T follicular helper cell (primary cell): ENCODE measurements around the gene ATP11C.
"Not testable (repeated sequence)": the region's sequence is repeated elsewhere in the genome, so short reads cannot be mapped to it uniquely, and the experiment has no call there.

Experiments used
- DNase-seq: peaks from one replicate; pipeline ENCODE4 v3.0.0-alpha.2; 2020; ENCODE audit warnings: low read depth

Gene ATP11C

DNA sequence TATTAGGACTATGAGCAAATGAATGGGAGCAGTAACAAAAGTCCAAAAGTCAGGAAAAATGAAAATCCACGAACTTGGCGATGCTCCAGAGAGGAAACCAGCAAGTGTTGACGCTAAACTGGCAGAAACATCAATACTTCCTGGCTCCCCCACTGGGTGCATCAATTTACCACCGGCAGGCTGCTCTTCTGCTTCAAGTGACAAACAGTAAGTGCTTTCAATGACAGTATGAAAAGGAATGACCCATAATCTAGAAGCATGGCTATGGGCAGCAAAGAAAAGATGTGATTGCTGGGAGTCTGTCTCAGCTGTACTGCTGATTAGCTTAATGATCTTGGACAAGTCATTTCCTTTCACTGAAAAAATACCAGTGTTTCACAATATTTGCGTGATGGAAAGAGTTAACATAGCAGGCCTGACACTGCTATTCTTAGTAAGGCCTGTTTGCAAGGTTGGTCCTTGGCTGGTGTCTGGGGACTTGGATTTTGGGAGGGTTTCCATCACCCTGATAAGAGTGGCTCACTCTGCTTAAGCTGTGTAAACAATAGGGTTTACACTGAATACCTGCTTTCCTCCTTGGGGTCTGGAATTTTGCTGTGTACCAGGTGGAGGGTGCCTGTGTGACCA, 8.7 kb downstream of the ATP11C start:
- DNase-seq = no peak

DNA sequence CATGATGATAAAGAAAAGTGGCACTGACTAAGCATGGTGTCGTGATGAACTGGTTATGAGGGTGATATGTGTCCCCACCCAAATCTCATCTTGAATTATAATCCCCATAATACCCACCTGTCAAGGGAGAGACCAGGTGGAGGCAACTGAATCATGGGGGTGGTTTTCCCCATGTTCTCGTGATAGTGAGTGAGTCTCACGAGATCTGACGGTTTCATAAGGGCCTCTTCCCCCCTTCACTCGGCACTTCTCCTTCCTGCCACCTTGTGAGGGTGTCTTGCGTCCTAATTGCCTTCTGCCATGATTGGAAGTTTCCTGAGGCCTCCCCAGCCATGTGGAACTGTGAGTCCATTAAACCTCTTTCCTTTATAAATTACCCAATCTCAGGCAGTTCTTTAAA, 11.7 kb downstream of the ATP11C start:
- DNase-seq = not testable (repeated sequence)

DNA sequence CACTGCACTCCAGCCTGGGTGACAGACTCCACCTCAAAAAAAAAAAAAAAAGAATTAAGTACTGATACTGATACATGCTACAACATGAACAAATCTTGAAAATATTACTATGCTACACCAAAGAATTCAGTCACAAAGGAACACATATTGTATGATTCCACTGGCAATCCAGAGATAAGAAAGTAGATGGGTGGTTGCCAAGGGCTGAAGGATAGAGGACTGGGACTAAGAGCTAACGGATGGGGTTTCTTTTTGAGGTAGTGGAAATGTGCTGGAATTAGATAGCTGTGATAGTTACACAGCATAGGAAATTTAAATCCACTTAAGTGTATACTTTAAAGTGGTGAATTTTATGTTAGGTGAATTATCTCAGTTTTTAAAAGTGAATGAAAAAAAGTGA, 12.5 kb downstream of the ATP11C start:
- no peak for DNase-seq

DNA sequence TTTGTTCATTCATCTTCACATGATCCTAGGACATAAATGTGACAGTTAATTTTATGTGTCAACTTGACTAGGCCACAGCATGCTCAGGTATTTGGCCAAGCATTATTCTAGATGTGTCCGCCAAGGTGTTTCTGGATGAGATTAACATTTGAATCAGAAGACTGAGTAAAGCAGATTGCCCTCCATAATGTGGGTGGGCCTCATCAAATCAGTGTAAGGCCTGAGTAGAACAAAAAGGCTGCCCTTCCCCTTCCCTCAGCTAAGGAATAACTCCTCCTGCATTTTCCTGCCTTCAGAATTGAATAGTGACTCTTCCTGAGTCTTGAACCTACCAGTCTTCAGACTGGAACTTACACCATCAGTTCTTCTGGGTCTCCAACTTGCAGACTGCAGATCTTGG, 18.4 kb downstream of the ATP11C start:
- no peak for DNase-seq

DNA sequence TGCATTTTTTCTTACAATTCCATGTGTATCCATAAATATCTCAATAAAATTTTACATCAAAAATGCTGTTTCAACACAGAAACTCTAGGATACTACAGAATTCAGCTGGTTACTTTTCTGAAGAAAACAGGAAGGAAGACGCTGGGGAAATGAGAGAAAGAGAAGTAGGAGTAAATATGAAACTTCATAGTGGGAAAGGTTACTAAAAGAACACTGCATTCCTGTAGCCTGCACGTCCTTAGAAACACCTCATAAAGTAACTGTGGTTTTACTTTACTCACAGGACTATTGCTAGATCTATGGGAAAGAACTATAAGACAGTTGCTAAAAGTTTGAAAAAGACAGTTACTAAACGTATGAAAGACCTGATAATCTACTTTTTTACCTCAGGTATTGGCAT, 23.1 kb downstream of the ATP11C start:
- DNase-seq = no peak

DNA sequence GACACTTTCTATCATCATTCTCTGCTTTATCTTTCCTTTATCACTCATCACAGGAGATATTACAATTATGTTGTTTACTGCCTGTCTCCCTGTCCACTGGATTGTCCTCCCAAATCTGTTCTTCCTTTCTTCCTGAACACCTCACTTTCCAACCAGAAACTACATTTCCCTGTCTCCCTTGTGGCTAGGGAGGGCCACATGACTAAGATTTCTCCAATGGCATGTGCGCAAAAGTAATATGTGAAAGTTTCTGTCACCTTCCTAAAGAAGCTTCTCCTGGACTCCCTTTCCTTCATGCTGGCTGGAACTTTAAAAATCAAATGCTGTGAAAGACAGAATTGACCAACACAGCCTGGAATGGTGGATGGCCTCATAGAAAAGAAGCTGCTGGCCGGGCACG, 25.8 kb downstream of the ATP11C start:
- DNase-seq = no peak

DNA sequence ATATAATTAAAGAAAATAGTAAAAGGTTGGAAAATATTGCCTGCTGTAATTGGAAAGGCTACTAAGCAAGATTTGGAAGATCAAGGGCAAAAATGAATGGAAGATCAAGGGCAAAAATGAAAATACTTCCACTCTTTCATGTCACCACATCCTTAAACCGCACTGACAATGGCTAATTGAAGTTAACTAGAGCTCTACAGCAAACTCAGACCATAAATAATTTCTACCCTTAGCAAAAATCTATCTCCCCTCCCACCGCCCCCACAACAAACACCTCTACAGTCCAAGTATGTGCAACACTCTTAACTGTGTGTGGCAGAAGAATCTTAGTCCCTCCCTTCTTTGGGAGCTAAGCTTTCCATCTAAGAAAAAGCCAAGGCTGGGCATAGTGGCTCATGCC, 27.1 kb downstream of the ATP11C start:
- DNase-seq = no peak

DNA sequence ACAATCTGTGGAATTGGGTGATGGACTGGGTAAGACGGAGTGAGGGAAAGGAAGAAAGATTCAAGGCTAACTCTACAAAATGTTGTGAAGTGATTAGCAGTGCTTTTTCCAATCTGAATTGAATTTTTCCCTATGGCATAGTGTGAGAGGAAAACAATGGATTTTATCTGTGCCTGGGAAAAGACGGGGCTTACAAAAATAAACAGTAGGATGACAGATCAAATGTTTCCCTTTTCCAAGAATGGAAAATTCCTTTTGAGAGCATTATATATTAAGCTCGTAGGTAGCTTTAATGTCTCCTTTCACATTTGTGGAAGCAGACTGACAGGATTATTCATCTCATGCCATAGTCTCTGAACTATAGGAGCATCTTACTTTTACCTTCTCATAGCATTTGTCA, 27.8 kb downstream of the ATP11C start:
- no peak for DNase-seq

DNA sequence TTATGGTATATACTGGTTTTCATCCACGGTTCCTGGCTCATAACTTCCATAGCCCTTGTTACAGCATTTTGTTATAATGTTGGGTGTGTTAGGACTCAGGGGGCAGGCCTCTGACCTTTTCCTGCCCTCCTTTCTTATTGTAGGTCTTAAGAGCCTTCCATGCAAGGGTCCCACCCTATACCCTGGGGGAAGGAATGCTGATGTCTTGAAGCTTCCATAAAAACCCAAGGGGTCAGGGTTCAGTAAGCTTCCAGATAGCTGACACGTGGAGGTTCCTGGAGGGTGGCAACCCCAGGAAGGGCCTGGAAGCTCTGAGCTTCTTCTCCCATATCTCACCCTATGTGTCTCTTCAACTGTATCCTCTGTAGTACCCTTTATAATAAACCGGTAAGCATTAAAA, 29.6 kb downstream of the ATP11C start:
- no peak for DNase-seq

DNA sequence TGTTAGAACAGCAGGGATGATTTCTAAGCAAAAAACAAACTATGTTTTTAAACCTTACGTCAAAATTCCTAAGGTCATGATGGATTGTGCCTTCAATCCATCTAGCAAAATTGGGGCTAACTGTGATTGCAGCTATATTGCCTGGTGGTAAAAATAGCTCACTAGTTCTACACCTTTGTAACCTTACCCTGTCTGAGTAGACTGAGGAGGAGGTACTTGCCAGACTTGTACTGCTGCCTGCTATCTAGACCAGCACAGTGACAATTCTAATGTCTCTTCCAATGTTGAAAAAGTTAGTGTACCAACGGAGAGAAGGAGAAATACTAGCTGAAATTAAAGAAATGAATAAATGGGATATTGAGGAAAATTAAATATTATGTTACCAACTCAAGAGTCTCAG, 30.3 kb downstream of the ATP11C start:
- no peak for DNase-seq

DNA sequence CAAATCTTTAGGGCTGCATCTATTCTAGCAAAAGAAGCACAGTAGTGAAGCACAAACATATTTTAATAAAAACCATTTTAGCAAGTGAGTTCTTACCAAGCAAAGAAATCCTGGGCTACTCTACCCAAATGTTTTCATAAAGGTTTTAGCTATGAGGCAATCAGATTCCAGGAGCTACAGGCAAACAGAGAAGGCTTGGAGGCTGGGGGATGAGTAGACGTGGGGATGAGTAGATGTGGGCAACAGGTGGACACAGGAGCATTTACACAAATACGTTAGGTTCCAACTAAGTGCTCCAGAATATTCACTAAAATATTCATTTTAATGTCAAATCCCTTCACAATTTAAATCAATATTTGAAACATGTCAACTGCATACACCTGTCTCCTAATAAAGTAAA, 34.5 kb downstream of the ATP11C start:
- DNase-seq = no peak

DNA sequence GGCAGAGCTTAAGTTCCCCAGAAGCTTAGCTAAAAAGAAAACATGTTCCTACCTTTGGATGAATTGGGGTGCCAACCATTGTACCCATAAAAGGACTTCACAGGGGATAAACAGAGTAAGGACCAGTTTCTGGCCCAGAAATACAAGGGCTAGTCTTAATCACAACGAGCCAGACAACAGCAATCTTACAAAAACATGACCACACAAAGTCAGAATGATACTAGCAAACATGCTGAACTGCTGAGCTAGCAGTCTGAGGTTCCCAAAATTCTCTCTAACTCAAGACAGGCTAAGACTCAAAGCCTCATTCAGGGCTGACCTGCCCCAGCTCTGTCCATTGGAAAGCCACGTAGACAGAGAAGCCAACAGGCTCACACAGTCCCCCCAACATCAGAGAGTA, 40.3 kb downstream of the ATP11C start:
- no peak for DNase-seq

DNA sequence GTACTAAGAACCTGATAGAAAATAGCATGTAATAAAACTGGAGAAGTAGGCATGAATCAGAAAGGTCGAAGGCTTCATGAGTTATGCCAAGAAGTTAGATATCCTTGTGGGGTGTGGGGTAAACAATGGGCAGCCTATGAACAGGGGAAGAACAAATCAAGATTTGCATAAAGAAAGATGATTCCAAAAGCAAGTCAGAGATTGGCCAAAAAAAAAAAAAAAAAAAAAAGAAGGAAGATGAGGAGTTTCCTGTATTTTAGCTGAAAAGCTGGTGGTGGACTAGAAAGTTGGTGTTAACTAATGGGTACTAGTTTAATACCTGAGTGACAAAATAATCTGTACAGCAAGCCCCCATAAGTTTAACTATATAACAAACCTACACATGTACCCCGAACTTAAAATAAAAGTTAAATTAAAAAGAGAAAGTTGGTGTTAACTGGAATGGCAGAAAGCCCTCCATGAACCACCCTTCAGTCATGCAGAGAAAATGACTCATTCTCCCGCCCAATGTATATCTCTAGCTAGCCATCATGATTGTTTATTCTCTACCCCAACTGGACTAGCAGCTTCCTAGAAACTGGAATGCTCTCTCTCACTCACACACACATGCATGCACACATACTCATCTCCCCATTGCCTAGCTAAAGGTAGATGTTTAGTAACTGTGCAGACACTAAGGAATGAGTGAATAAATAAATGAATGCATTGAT, 41.7 kb downstream of the ATP11C start:
- DNase-seq = no peak

DNA sequence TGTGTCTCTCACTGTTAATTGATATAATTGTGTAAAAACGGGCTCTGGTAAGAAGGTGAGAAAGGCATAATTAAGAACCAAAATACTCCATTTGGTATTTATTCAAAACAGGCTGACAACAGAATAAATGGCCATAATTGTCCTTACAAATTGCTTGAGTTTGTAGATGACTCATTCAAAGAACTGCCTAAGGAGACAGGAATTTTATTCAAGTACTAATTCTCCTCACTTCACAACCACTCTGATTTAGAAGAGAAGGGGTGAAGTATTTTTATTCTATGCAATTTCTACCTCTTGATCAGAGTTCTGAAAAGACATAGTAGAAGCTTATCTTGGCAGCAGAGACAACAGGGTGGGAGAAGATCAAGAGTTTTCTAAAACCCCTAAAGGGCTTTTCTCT, 43.1 kb downstream of the ATP11C start:
- DNase-seq = no peak

DNA sequence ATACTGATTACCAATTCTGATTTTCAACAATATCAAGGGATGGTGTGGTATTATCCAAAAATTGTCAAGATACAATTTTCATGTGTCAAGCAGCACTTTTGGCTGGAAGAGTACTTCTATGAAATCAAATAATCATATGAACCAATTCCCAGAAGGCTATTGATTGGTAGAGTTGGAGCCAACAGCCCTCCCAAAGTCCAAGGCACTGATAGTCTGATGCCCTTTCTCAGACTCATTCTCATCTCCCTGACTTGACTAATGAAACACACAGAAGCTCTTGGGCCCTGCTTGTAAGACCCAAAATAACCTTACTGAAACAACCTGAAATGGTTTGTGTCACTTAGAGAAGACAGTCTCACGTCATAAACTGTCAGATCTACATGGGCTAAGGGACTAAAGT, 48.9 kb downstream of the ATP11C start:
- no peak for DNase-seq

DNA sequence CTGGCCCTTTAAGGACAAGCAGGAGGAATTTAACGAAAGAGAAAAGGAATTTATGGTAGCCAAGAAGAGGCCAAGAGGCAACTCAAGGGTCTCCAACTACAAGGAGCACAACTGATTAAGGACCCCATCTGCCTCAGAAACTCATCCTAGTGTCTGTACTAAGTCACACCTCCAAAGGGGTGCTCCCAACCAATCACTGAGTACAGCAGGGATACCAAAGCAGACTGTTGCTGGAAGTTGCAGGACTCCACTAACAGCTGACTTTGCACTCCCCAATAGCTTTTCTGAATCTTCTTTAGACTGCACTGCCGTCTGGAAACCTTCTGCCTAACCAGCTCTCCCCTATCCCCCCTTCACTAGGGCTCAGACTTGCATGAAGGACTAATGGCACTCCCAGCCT, 50.6 kb downstream of the ATP11C start:
- DNase-seq = no peak

DNA sequence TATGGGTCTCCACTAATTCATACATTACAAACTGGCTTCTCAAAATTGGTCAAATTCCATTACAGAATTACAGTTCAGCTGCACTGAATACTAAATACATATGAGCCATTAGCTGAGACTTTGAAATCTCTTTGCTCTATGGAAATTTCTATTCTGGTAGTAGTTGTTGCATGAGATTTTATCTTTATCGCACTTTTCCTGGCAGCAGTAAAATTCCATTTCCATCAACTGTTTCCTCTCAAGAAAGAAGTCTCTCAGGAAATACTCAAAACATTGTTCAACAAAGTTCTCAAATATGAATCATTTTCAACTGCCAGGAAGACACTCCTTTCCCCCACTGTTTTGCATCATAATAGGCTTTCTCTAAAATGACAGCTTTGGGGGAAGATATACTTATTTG, 51.3 kb downstream of the ATP11C start:
- DNase-seq = no peak

DNA sequence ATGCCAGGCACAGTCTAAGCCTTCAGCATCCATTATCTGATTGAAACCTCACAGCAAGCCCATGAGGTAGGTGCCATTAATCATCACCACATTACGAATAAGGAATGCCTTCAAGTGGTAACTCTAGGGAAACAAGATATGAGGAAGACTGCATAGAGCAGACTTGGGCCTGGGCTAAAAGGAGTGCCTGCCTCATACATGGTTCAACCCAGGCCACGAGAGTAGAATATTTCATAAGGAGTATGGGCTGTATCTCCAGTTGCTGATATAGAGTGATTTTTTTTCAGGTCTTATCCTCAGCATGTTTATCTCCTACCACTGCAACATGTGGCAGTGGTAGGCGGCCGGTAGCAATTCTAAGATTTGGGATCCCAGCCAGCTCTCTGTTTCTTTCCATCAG, 51.7 kb downstream of the ATP11C start:
- no peak for DNase-seq

DNA sequence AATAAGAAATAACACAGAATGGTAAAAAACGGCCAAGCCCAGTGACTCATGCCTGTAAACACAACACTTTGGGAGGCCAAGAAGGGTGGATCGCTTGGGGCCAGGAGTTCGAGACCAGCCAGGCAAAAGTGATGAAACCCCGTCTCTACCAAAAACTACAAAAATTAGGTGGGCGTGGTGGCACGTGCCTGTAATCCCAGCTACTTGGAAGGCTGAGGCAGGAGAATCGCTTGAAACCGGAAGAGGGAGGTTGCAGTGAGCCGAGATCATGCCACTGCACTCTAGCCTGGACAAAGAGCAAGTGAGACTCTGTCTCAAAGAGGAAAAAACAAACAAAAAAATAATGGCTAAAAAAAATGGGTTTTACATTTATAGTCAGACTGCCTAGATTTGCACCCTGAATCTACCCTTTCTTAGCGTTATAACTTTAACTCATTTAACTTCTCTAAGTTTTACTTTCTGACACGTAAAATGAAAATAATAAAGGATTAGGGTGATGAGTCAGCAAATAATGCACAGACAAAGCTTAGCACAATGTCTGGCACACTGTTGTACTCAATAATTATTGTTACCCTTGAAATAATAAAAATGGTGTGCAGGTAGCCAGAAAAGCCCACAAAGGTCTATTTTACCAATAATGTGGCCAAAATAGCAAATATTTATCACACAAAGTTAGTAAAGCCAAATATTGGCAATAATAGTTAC, 55.0 kb downstream of the ATP11C start:
- no peak for DNase-seq

DNA sequence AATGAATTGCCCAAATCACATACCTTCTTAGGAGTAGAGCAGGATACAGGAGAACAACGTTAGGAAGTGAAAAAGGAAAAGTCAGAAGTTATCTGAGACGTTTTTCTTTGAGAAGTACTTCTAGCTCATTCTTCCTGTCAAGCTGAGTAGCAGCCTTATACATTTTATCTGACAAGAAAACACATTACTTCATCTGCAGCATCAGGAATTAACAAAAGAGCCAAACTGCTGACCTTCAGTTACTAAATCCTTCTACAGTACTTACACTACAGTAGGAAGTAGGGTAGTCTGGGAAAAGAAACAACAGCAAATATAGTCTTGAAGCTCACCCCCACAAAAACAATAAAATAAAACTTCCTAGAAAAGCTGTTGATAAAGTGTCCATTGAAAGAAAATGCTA, 57.0 kb downstream of the ATP11C start:
- DNase-seq = no peak

DNA sequence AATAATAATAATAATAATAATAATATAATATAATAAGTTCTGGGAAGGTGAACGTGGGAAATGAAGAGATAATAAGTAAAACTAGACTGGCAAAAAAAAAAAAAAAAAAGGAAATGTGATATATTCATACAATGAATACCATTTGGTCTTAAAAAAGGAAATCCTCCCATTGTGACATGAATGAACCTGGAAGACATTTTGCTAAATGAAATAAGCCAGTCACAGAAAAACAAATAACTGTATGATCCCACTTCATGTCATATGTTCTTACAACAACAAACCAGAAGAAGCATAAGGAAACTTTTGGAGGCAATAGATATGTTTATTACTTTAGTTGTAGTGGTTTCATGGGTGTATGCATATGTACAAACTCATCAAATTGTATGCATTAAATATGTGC, 63.1 kb downstream of the ATP11C start:
- DNase-seq = no peak

DNA sequence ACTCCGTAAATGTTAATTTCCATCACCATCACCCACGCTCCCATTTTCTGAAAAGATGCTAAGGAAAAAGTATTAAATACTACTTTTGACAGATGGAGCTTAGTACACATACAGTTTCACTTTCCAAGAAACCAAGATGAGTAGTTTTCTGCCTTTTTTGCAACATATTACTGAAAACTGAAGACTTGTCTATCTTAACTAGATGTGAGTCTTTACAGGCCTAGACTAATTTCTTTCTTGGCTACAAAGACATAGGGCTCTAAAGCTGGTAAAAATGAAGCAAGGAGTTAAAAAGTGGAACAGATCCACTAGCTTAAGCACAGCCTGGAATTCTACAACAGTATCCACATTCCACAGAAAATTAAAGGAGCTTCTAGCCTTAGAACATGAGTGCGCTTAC, 68.2 kb downstream of the ATP11C start:
- no peak for DNase-seq

DNA sequence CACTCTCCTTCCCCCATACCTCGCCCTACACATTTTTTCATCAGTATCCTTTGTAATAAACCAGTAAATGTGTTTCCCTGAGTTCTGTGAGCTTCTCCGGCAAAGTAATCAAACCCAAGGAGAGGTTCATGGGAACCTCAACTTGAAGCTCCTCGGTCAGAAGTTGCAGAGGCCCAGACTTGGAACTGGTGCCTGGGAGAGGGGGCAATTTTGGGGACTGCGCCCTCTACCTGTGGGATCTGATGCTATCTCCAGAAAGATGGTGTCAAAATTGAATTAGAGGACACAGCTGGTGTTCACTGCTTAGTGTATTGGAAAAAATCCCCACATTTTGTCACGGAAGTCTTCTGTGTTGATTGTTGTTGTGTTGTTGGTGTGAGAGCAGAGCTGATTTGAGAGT, 70.6 kb downstream of the ATP11C start:
- no peak for DNase-seq

DNA sequence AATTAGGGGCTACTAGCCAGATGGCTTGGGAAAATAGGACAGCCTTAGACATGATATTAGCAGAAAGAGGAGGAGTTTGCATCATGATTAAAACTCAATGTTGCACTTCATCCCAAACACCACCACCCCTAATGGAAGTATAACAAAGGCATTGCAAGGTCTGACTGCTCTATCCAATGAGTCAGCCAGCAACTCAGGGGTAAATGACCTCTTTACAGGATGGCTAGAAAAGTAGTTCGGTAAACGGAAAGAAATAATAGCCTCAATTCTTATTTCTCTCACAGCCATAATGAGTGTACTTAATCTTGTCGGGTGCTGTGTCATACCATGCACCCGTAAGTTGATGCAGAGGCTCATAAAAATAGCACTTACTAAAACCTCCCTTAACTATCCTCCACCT, 76.0 kb downstream of the ATP11C start:
- DNase-seq = not testable (repeated sequence)
